Mucosa of stomach (tissue), 1 donor: ENCODE measurements around the gene FBXO36.

Source experiments
- H3K27me3 ChIP-seq: one replicate; pipeline ENCODE4 v1.7.0; 2013; ENCODE audit warnings: mild to moderate bottlenecking, low read length; ENCODE audit not compliant: control insufficient read depth, insufficient read depth
- H3K36me3 ChIP-seq: one replicate; pipeline ENCODE4 v1.7.0; 2013; ENCODE audit warnings: low read length; ENCODE audit not compliant: control insufficient read depth, insufficient read depth
- H3K4me1 ChIP-seq: one replicate; pipeline ENCODE4 v1.7.0; 2013; ENCODE audit warnings: mild to moderate bottlenecking, low read length; ENCODE audit not compliant: control insufficient read depth, insufficient read depth
- H3K4me3 ChIP-seq: one replicate; pipeline ENCODE4 v1.7.0; 2013; ENCODE audit warnings: low read length
- H3K9ac ChIP-seq: one replicate; pipeline ENCODE4 v1.7.0; 2013; ENCODE audit warnings: mild to moderate bottlenecking, low read length, moderate library complexity
- H3K9me3 ChIP-seq: one replicate; pipeline ENCODE4 v1.7.0; 2013; ENCODE audit warnings: mild to moderate bottlenecking, low read length, moderate library complexity; ENCODE audit not compliant: control insufficient read depth
- donor health status: Pancreatic carcinoma.

Gene FBXO36

GRCh38 chr2:229996320-229996719 lies 74.0 kb downstream of the FBXO36 start:
- H3K27me3 ChIP-seq: no peaks in the 10 kb centered on the region
- H3K36me3 ChIP-seq: no peaks in the 10 kb centered on the region
- no peak overlapping the region for H3K4me3 ChIP-seq
- H3K4me1 ChIP-seq: no peaks in the 10 kb centered on the region
- H3K9ac ChIP-seq: no peak overlapping the region
- no peaks in the 10 kb centered on the region for H3K9me3 ChIP-seq

- Histone ChIP-seq H3K4me3 (no peak overlapping the region), H3K4me1 (no peaks in the 10 kb centered on the region), H3K27me3 (no peaks in the 10 kb centered on the region), H3K9ac (no peak overlapping the region), H3K36me3 (no peaks in the 10 kb centered on the region), H3K9me3 (no peaks in the 10 kb centered on the region)
These were observed 75.3 kb downstream of the FBXO36 start for GRCh38 chr2:229997565-229997964.

GRCh38 chr2:230000118-230000841 lies 78.0 kb downstream of the FBXO36 start:
- Histone ChIP-seq H3K4me3 (no peak overlapping the region), H3K27me3 (no peaks in the 10 kb centered on the region), H3K9ac (no peak overlapping the region), H3K9me3 (no peaks in the 10 kb centered on the region), H3K4me1 (no peaks in the 10 kb centered on the region), H3K36me3 (no peaks in the 10 kb centered on the region)

- no peaks in the 10 kb centered on the region for H3K36me3 ChIP-seq
- no peak overlapping the region for H3K4me3 ChIP-seq
- H3K4me1 ChIP-seq: no peaks in the 10 kb centered on the region
- H3K9ac ChIP-seq: no peak overlapping the region
- no peaks in the 10 kb centered on the region for H3K9me3 ChIP-seq
- no peaks in the 10 kb centered on the region for H3K27me3 ChIP-seq
These were observed 85.8 kb downstream of the FBXO36 start for GRCh38 chr2:230007931-230008707.

GRCh38 chr2:230008708-230009066 lies 86.4 kb downstream of the FBXO36 start:
- Histone ChIP-seq H3K4me3 (no peak overlapping the region), H3K9ac (no peak overlapping the region), H3K36me3 (no peaks in the 10 kb centered on the region), H3K9me3 (no peaks in the 10 kb centered on the region), H3K4me1 (no peaks in the 10 kb centered on the region), H3K27me3 (no peaks in the 10 kb centered on the region)

- H3K9me3 ChIP-seq: no peaks in the 10 kb centered on the region
- no peaks in the 10 kb centered on the region for H3K36me3 ChIP-seq
- H3K27me3 ChIP-seq: no peaks in the 10 kb centered on the region
- H3K9ac ChIP-seq: no peak overlapping the region
- no peaks in the 10 kb centered on the region for H3K4me1 ChIP-seq
- no peak overlapping the region for H3K4me3 ChIP-seq
These were observed 88.2 kb downstream of the FBXO36 start for GRCh38 chr2:230010501-230010900.

- Histone ChIP-seq H3K4me1 (no peaks in the 10 kb centered on the region), H3K27me3 (no peaks in the 10 kb centered on the region), H3K9ac (no peak overlapping the region), H3K36me3 (no peaks in the 10 kb centered on the region), H3K9me3 (no peaks in the 10 kb centered on the region), H3K4me3 (no peak overlapping the region)
These were observed 89.3 kb downstream of the FBXO36 start for GRCh38 chr2:230011617-230012016.

- H3K36me3 ChIP-seq: no peaks in the 10 kb centered on the region
- H3K9ac ChIP-seq: no peak overlapping the region
- no peak overlapping the region for H3K4me3 ChIP-seq
- no peaks in the 10 kb centered on the region for H3K9me3 ChIP-seq
- H3K27me3 ChIP-seq: no peaks in the 10 kb centered on the region
- H3K4me1 ChIP-seq: no peaks in the 10 kb centered on the region
These were observed 90.1 kb downstream of the FBXO36 start for GRCh38 chr2:230012267-230012884.

- no peaks in the 10 kb centered on the region for H3K4me1 ChIP-seq
- H3K4me3 ChIP-seq: no peak overlapping the region
- H3K9me3 ChIP-seq: no peaks in the 10 kb centered on the region
- H3K27me3 ChIP-seq: no peaks in the 10 kb centered on the region
- no peaks in the 10 kb centered on the region for H3K36me3 ChIP-seq
- H3K9ac ChIP-seq: no peak overlapping the region
These were observed 94.5 kb downstream of the FBXO36 start for GRCh38 chr2:230016844-230017243.

- Histone ChIP-seq H3K36me3 (no peaks in the 10 kb centered on the region), H3K9ac (no peak overlapping the region), H3K4me3 (no peak overlapping the region), H3K27me3 (no peaks in the 10 kb centered on the region), H3K4me1 (no peaks in the 10 kb centered on the region), H3K9me3 (no peaks in the 10 kb centered on the region)
These were observed 95.8 kb downstream of the FBXO36 start for GRCh38 chr2:230018153-230018552.

GRCh38 chr2:230019742-230020141 lies 97.4 kb downstream of the FBXO36 start:
- no peak overlapping the region for H3K9ac ChIP-seq
- H3K4me1 ChIP-seq: no peaks in the 10 kb centered on the region
- H3K9me3 ChIP-seq: no peaks in the 10 kb centered on the region
- no peaks in the 10 kb centered on the region for H3K36me3 ChIP-seq
- H3K4me3 ChIP-seq: no peak overlapping the region
- H3K27me3 ChIP-seq: no peaks in the 10 kb centered on the region

GRCh38 chr2:230023313-230023712 lies 101.0 kb downstream of the FBXO36 start:
- Histone ChIP-seq H3K9me3 (no peaks in the 10 kb centered on the region), H3K27me3 (no peaks in the 10 kb centered on the region)

More at GRCh38 chr2:230023313-230023712, 101.0 kb downstream of the FBXO36 start:
- Histone ChIP-seq H3K9ac (no peak overlapping the region), H3K4me3 (no peak overlapping the region), H3K4me1 (no peaks in the 10 kb centered on the region), H3K36me3 (no peaks in the 10 kb centered on the region)
